ENCODE data around the gene MRPS24.

The MRPS24 gene

DNA sequence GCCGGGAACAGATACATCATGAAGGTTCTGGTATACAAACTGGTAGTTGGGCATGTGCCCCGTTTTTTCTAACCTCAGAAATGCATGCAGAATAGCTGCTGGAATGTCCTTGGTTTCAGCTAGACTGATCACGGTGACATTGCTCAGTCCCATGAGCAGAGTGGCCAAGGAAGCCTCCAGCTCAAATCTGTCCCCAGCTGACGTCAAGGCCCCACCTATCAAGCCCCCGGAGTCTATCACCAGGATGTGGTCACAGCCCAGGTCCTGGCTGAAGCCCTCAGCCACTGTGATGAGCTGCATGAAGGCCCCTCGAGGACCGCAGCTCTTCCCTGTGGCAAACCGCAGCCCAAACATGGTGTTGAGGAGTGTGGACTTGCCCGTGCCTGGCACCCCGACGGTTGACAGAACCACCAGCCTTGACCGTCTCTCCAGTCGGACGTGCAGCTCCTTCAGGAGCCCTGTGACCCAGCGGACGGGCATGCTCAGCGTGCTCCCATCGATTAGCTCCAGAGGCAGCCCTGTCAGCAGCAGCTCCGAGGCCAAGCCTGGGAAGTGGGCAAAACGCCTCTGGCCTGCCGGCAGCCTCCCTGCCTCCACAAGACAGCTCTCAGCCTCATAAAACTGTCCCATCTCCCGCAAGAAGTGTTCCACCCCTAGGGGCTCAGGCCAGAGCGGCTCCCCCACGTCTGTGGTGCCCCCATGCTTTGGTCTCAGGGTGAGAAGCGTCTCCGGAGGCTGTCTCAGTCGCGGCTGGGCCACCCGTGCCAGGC is 7.8 kb upstream of the MRPS24 start:
- no peak for DNase-seq

DNA sequence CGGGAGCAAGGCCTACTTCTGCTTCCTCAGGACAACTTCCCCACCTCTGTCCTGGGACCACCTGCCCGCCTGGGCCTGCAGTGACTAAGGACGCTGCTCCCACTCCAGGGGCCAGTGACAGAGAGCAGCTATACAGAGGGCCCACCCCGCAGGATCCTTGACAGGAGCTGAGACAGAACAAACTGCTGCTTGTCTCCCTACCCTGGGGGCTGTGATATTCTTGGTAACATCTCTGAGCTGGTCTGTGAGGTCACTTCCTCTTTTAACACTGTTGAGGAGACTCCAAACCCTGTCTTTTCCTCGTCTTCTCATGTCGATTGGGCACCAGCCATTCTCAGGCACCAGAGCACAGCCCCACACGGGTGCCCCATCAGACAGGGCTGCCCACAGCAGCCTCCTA is 6.9 kb upstream of the MRPS24 start:
- no peak for DNase-seq

DNA sequence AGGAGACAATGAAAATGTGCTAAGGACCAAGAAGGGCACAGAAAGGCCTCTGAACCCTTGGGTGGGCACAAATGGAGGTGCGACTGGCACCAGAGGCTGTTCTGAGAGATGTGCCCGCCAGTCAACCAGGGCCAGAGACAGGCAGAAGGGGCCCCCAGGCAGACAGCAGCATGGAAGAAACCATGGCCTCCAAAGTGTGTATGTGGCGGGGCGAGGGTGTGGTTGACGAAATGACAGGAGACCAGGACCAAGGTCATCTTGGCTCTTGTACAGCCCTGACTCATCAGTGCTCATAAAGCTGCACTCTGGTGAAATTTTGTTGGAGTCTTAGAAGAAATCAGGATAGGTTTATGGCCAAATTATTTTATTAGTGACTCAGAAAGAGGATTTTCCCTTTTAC is 4.0 kb upstream of the MRPS24 start:
- DNase-seq: no peak

DNA sequence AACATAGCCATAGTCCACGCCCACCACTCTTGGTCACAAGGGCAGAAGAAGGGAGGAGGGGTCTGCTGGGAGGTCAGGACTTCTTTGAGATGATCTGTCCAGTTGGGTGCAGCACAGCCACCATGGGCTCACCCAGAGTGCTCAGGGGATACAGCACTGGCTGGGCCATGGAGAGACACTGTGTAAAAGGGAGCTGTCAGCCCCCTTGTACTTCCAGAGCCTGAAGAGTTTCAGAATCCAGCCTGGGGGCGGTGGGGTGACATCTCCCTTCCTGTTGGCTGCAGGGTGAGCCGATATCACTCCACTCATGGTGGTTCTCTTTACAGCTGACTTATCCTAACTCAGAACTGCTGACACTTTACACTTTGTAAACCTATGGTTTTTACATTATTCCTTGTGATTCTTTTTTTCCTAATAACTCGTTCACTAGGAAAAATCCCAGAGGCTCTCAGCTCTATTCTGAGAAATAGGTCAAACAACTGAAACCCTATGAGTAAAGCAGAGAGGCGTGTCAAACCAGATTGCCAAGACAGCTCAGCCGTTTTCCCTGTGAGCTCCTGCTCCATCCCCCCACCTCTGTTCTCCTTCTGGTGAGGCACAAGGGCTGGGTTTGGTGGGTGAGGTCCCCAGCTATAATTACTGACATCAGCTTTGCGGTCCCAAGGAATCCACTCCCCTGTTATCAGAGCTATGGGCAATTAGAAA is 3.2 kb upstream of the MRPS24 start:
- DNase-seq: no peak

DNA sequence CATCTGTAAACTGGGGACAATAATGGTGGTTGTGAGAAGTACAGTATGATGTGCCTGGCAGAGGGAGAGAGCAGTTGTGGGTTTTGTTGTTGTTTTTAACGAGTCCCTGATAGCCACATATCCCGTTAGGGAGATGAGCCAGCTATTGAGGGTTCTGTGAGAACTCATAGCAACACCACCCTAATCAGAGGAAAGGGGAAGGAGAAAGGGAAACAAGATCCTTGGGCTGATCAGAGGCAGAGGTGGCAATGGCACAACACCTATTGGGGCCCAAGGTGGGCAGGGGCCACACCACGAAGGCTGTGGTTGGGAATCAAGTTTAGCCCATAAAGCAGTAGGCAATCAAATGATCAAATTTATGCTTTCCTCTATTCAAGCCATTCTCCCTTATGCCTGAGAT is 1.7 kb upstream of the MRPS24 start:
- DNase-seq: no peak

DNA sequence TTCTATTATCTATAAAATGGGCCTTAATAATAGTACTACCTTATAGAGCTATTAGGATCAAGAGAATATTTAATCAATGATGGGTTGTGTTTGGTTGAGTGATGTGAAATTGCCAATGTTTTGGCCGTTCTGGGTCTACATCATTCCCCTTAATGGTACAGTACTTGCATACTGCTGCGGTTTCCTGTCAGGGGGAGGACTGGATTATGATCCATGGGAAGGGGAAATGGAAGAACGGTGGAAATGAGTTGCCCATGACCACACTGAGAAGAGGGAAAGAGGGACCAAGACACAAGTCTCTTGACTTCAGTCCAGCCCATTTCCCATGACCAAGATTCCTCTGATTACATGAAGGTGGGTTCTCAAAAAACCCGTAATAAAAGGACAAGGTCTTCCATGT is 999 bp upstream of the MRPS24 start:
- no peak for DNase-seq

DNA sequence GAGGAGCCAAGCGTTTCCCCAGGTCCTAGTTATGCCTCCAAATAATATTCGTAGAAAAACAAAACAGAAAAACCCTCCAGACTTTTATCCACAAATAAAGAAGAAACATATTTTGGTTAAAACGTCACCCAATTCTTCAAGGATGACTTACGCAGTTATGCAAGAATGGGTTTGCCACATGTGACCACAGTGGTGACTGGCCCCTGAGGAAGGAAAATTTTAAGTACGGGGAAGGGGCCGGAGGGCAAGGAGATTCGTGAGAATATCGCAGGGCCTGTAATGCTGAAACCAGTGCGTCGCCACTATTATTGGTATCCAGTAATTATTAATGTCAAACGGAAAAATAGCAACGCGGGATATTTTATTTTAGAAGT is 537 bp upstream of the MRPS24 start:
- no peak for DNase-seq

DNA sequence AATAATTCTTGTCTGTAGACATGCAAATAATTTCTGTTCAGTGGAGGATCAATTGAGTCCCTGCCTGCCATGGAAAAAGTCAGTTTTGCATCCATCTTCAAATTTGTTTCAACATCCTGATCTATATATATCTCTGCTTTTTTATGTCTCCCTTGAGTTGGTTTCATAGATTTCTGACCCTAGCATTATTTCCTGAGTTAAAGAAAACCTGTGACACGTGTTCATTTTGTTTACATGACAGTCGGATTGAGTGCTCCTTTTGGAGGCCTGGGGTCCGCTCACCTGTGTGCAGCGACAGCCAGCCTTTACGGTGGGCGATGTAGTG is 674 bp downstream of the MRPS24 start:
- no peak for DNase-seq

DNA sequence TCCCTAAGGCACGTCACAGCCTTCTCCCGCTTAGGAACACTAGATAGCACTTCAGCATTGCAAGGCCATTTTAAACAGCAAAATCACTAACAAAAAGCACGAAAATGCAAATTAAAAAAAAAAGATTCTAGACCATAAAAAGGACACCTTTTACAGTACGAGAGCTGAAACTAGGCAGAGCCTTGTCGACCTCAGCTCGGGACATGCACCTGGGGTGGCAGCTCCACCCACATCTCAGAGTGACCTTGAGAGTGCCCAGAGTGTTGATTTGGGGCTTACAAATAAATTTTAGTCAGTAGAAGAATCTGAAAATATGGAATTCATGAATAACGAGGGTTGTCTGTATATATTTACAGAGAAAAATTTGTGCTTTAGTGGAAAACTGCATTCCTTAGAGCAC is 1.1 kb downstream of the MRPS24 start:
- no peak for DNase-seq

DNA sequence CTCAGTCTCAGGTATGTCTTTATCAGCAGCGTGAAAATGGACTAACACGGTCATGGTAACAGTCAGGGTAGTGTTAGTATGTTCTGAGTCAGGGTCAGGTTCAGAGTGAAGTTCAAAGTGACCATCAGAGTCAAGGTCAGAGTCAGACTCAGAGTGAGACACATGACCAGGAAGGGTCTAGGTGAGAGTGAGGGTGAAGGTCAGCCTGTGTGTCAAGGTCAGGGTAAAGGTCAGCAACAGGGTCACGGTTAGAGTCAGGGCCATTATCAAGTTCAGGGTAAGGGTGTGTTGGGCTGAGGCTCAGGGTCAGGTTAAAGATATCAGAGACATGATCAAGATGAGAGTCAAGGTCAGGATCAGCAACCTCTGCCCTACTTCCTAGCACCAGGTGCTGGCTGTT is 4.0 kb downstream of the MRPS24 start:
- DNase-seq: no peak

DNA sequence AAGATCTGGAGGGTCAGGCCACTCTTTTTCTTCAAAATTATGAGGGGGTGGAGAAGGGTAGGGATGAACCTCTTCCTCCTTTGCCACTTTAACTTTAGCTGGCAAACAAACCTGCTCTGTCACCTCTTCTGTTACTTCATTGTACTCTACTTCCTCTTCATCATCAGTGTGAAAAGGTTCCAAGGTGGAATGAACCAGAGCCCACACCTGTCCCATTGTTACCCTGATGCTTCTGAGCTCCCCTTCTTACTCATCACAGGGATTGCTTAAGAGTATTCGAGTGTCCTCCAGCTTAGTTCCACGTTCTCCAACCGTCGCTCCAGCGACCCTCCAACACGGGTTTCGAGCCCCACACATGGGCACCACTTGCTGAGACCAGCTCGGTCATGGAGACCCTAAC is 5.2 kb downstream of the MRPS24 start:
- DNase-seq: no peak

DNA sequence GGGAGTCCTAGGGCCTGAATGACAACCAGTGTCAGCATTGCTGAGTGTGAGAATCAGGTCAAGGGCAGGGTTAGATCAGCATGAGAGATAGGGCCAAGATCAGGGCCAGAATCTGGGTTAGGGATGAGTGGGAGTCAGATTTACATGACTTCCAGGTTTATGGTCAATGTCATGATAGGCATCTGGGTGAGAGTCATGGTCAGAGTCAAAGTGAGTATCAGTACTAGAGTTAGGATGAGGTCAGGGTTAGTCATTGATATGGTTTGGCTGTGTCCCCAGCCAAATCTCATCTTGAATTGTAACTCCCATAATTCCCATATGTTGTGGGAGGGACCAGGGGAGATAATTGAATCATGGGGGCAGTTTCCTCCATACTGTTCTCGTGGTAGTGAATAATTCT is 12.3 kb downstream of the MRPS24 start:
- no peak for DNase-seq

DNA sequence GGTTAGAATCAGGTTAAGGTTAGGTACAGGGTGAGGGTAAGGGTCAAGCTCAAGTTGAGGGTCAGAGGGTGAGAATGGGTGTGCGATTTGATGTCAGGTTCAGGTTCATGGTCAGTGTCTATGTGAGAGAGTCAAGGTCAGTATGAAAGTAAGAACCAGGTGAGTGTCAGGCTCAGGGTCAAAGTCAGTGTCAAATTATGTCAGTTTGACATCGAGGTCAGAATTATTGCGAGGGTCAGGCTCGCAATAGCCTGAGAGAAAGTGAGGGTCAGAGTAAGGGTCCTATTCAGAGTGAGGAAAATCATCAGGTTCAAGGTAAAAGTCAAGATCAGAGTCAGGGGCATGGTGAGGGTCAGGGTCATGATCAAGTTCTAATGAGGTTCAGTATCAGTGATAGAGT is 13.0 kb downstream of the MRPS24 start:
- no peak for DNase-seq

DNA sequence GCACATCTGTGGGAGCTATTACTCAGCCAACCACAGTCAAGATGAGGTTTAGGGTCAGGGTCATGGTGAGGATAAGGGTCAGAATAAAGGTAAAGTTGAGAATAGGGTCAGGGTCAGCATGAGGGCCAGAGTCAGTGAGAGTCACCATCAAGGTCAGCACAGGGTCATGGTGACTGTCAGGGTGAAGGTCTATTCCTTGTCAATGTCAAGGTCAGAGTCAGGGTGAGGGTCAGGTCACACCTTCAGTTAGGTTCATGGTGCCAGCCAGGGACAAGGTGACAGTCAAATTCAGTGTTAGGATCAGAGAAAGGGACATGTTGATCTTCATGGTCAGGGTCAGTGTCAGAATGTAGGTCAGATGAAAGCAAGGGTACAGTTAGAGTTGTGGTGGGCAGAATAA is 14.1 kb downstream of the MRPS24 start:
- no peak for DNase-seq

DNA sequence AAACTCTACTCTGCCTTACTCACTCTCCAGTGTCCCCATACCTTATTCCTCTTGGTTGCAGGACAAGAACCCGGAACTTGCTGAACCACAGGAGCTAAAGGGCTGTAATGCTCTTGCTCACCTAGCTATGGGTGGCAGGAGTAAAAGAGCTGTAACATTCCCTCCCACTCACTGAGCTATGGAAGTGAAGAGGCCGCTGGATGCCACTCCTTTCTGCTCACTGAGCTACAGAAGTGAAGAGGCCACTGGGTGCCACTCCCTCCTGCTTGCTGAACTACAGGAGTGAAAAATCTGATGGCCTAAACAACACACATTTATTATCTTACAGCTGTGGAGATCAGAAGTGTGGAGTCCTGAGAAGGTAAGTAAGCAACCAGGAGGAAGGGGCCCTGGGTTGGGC is 17.5 kb downstream of the MRPS24 start:
- DNase-seq: no peak

DNA sequence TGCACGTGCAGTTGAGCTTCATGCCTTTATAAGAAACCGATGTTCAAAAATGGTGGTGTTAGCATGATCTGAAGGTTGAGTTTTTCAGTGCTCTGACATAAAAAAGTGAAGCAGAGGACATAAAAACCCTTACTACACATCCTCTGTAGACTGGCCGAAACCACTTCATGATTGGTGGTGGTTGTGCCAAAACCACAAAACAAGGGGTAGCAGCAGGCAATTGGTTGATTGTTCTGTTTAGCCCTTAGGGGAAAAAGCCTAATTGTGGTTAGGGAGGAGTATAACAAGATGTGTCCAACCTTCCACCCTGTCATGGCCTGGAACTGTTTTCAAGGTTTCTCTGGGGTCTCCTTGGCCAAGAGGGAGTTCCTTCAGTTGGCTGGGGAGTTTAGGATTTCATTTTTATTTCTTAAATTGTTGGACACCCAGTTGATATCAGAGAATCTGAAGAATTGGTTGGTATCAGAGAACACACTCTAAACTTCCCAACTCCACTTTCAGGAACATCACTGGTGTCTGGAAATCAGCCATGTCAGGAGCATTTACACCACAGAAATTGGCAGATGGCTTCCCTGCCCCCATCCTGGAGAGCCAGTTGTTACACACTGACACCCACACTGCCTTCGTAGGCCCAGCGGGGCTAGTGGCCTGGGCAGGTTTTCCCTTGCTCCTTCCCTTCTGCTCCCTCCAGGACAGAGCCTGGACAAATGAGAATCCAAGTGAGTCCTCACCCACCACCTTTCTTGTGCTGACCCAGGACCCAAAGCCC is 18.8 kb downstream of the MRPS24 start:
- DNase-seq: no peak

DNA sequence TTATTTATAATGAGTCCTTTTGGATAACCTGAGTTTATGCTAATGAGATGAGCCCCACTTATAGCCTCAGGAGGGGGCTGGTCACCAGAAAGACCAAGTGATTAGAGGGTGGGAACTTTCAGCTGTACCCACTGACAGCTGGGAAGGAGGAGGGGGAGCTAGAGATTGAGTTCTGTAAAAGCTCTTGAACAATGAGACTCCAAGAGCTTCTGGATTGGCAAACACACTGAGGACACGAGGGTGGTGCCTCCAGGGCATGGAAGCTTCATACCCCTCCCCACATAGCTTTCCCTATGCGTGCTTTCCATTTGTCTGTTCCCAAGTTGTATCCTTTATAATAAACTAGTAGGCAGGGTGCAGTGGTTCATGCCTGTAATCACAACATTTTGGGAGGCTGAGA is 20.3 kb downstream of the MRPS24 start:
- DNase-seq: no peak

DNA sequence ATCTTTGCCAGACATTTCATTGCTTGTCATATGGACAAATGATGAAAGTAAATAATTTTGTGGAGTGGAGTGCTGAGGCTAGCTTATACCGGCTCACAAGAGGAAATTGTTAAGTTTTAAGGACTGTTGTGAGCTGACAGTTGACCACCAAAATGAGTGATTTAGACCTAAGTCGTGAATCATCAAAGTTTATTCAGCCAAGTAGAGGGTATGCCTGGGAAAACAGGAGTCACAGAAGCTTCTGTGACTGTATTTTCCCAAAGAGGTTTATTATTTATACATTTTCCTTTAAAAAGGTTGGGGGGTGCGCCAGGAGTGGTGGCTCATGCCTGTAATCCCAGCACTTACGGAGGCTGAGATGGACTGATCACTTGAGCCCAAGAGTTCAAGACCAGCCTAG is 21.8 kb downstream of the MRPS24 start:
- no peak for DNase-seq

DNA sequence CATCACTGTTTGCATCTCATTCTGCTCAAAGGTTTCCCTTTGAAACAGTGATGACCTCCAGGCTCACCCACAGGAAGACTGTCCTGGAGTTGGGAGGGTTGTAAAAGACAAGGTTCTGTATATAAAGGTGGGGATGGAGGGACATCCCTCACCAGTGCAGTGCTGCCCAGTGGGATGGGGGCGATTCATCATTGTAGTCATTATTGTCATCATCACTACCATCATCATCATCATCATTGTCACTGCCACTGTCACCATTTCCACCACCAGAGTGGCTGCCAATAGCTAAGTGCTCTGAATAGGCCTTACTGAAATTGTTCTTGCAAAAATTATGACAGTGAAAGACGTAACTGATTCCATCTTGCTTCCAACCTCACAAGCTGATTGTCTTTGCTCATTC is 24.7 kb downstream of the MRPS24 start:
- DNase-seq: no peak

DNA sequence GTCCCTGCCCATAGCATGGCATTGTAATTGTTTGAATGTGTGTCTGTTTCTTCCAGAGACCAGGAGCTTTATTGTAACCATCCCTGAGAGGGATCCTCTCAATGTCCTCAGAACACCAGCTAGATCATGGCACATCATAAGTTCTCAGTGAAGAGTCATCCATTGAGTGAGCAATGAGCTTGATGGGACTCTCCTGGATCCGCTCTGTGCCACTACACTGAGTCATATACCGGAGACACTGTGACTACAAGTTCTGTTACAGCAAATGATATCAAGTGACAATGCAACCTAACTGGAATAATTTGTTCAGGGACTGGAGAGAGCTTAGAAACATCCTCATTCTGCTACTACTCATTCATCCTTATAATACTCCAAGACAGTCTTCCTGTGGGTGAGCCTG is 25.1 kb downstream of the MRPS24 start:
- DNase-seq: no peak

DNA sequence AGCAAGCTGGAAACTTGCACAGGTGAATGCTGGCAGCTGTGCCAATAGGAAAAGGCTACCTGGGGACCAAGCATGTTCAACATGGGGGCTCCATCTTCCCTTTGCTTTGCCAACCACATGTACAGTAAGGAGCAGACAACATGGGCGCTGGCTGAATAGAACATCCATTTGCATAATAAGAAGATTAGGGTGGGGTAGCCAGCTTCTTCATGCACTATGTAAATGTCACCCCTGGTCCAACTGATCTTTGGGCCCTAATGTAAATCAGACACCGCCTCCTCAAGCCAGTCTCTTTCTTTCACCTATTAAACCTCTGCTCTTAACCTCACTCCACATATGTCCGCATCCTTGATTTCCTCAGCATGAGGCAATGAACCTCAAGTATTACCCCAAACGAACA is 26.0 kb downstream of the MRPS24 start:
- DNase-seq: no peak

DNA sequence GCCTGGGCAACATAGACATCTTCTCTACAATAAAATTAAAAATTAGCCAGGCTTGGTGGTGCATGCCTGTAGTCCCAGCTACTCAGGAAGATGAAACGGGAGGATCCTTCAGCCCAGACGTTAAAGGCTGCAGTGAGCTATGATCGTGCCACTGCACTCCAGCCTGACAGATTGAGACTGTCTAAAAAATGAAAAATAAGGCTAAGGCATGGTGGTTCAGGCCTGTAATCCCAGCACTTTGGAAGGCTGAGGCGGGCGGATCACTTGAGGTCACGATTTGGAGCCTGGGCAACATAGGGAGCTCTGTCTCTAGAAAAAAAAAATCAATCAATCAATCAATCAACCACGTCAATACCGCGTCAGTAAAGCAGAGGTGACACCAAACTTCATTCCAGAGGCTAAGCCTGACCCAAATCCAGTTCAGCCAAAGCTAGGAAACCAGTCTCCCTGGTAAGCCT is 31.1 kb downstream of the MRPS24 start:
- no peak for DNase-seq

DNA sequence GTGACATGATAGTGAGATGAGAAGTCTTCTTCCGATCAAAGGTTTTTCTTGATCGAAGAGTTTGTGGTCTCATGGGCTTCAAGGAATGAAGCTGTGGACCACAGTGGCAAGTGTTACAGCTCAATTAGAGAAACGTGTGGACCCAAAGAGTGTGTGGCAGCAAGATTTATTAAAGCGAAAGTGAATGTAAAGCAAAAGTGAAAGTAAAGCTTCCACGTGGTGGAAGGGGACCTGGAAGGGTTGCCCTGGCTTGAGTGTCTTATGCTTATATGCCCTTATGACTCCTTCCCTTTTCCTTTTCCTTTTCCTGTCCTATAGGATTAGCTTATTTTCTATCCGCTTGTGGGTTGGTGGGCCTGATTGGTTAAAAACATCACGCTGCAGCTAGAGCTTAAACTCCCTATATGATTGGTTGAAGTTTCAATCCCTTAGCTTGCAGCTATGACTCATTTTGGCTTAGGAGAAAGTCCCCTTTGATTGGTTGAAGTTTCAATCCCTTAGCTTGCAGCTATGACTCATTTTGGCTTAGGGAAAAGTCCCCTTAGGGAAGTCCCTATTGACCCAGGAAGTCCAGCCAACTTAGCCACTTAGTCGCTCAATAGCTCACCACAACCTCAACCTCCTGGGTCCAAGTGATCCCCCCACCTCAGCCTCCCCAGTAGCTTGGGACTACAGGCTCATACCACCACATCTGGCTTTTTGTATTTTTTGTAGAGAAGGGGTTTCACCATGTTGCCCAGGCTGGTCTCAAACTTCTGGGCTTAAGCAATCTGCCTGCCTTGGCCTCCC is 34.7 kb downstream of the MRPS24 start:
- no peak for DNase-seq

Measured in NCI-H1930 (cell line).